Liver (tissue), 9 donors: ENCODE data around the gene PLCB3. TPM values are rescaled to one million over a fixed set of nuclear protein-coding genes. Genes with fewer than 3 reads are reported as not detected.
A peak's percentile ranks its signal among the peaks of the same experiment; 100 is the strongest.

Experiments used
- DNase-seq: peaks from one replicate; pipeline ENCODE4 v3.0.0-alpha.2; 2017; ENCODE audit warnings: low spot score
- H3K27ac ChIP-seq, 2 donors: one replicate each; pipeline ENCODE4 v1.7.0; 2013; ENCODE audit warnings: inconsistent platforms in 2 of 2, low read length in 2 of 2, control low read depth in 1 of 2, low read depth in 1 of 2, mild to moderate bottlenecking in 1 of 2
- H3K27me3 ChIP-seq, 4 donors: one replicate each; pipeline versions ENCODE4 v1.6.1 to v1.7.0; 2013; ENCODE audit warnings: low read length in 3 of 4, inconsistent platforms in 1 of 4, mild to moderate bottlenecking in 1 of 4, moderate library complexity in 1 of 4; ENCODE audit not compliant: control insufficient read depth in 4 of 4, insufficient read depth in 4 of 4
- H3K36me3 ChIP-seq, 4 donors: one replicate each; pipeline versions ENCODE4 v1.6.1 to v1.7.0; 2013; ENCODE audit warnings: low read length in 3 of 4, mild to moderate bottlenecking in 3 of 4, low read depth in 1 of 4, moderate library complexity in 1 of 4; ENCODE audit not compliant: control insufficient read depth in 4 of 4, insufficient read depth in 3 of 4
- H3K4me1 ChIP-seq, 4 donors: one replicate each; pipeline versions ENCODE4 v1.6.1 to v1.7.0; 2013; ENCODE audit warnings: low read length in 3 of 4, mild to moderate bottlenecking in 3 of 4, moderate library complexity in 1 of 4; ENCODE audit not compliant: control insufficient read depth in 4 of 4, insufficient read depth in 4 of 4
- H3K4me3 ChIP-seq, 3 donors: one replicate each; pipeline versions ENCODE4 v1.6.1 to v1.7.0; 2013; ENCODE audit warnings: low read length in 3 of 3, control low read depth in 1 of 3, low read depth in 1 of 3, mild to moderate bottlenecking in 1 of 3
- H3K9ac ChIP-seq, 2 donors: one replicate each; pipeline ENCODE4 v1.7.0; 2013; ENCODE audit warnings: low read length in 2 of 2, mild to moderate bottlenecking in 2 of 2, moderate library complexity in 2 of 2, control low read depth in 1 of 2, low read depth in 1 of 2
- H3K9me3 ChIP-seq, 4 donors: one replicate each; pipeline versions ENCODE4 v1.6.1 to v1.7.0; 2013; ENCODE audit warnings: low read length in 3 of 4; ENCODE audit not compliant: control insufficient read depth in 4 of 4
- ATF3 ChIP-seq: IDR thresholded peaks from 2 replicates; pipeline ENCODE4 v1.6.1; 2016; ENCODE audit warnings: antibody characterized with exemption
- CTCF ChIP-seq: fragments of 150-350 bp; IDR thresholded peaks from 2 replicates; pipeline ENCODE4 v1.5.1; 2017; ENCODE audit warnings: improper control_type of control experiment, low read depth, low read length; ENCODE audit not compliant: missing input control
- EGR1 ChIP-seq, 2 donors: IDR thresholded peaks; 2 replicates each; pipeline ENCODE4 v1.6.1; 2016 to 2018; ENCODE audit warnings: antibody characterized with exemption in 2 of 2, low read depth in 2 of 2
- FOXA1 ChIP-seq: IDR thresholded peaks from 2 replicates; pipeline ENCODE4 v1.6.1; 2016; ENCODE audit warnings: antibody characterized with exemption
- GABPA ChIP-seq, 2 donors: IDR thresholded peaks in 1 of 2; conservative IDR thresholded peaks in 1 of 2; 2 replicates each; pipeline ENCODE4 v1.6.1; 2016; ENCODE audit warnings: antibody characterized with exemption in 2 of 2, mild to moderate bottlenecking in 1 of 2, moderate library complexity in 1 of 2
- HNF4A ChIP-seq, 2 donors: conservative IDR thresholded peaks; 2 replicates each; pipeline ENCODE4 v1.6.1; 2016; ENCODE audit warnings: antibody characterized with exemption in 2 of 2, mild to moderate bottlenecking in 2 of 2
- HNF4G ChIP-seq: IDR thresholded peaks from 2 replicates; pipeline ENCODE4 v1.6.1; 2016; ENCODE audit warnings: antibody characterized with exemption
- JUND ChIP-seq, 2 donors: IDR thresholded peaks; 2 replicates each; pipeline ENCODE4 v1.6.1; 2016; ENCODE audit warnings: antibody characterized with exemption in 2 of 2
- MAX ChIP-seq: IDR thresholded peaks from 2 replicates; pipeline ENCODE4 v1.6.1; 2016; ENCODE audit warnings: antibody characterized with exemption
- NR2F2 ChIP-seq: IDR thresholded peaks from 2 replicates; pipeline ENCODE4 v1.6.1; 2016; ENCODE audit warnings: antibody characterized with exemption
- REST ChIP-seq: IDR thresholded peaks from 2 replicates; pipeline ENCODE4 v1.6.1; 2016; ENCODE audit warnings: antibody characterized with exemption, mild to moderate bottlenecking
- RXRA ChIP-seq, 2 donors: IDR thresholded peaks; 2 replicates each; pipeline ENCODE4 v1.6.1; 2017 to 2018; ENCODE audit warnings: antibody characterized with exemption in 2 of 2, mild to moderate bottlenecking in 1 of 2
- SP1 ChIP-seq: IDR thresholded peaks from 2 replicates; pipeline ENCODE4 v1.6.1; 2018; ENCODE audit warnings: antibody characterized with exemption, mild to moderate bottlenecking
- TAF1 ChIP-seq: conservative IDR thresholded peaks from 2 replicates; pipeline ENCODE4 v1.6.1; 2016; ENCODE audit warnings: antibody characterized with exemption, mild to moderate bottlenecking
- YY1 ChIP-seq: IDR thresholded peaks from 2 replicates; pipeline ENCODE4 v1.6.1; 2016; ENCODE audit warnings: antibody characterized with exemption, mild to moderate bottlenecking
- ZBTB33 ChIP-seq: IDR thresholded peaks from 2 replicates; pipeline ENCODE4 v1.6.1; 2016; ENCODE audit warnings: antibody characterized with exemption
- WGBS: extraction: QIAGEN DNeasy Blood & Tissue Kit; methylation state at CpG from one replicate; pipeline ENCODE4 v1.1.7; 2013; 5-methylcytosine and 5-hydroxymethylcytosine counted together
- polyA plus RNA-seq, 2 donors: library from polyadenylated mRNA; stranded (reverse) in 1 of 2; unstranded in 1 of 2; fragments of 200-250 nt in 1 of 2; fragments of >200 nt in 1 of 2; fragmentation: Nextera tagmentation in 1 of 2; extraction: Ambion mirVana in 1 of 2; gene quantifications; one replicate each; pipeline versions ENCODE4 v1.2.1 to v1.2.3, GENCODE V29; 2013 to 2015
- total RNA-seq, 2 donors: library from RNA; depleted of rRNA; stranded (reverse); fragments of >200 nt; gene quantifications; one replicate each; pipeline ENCODE4 v1.2.3, GENCODE V29; 2014
- donor health status: healthy.
- donor health status: healthy.
- donor health status: healthy.
- donor health status: healthy.
- donor health status: healthy.

Gene PLCB3
- total and polyA plus RNA-seq, 4 donors = 0.79 to 8.5 (median 5.4) TPM

GRCh38 chr11:64305075-64305690 lies 53.9 kb downstream of the PLCB3 start, which contains the start of gene ESRRA:
Gene ESRRA, plus strand, starts transcription at chr11:64305524. Its CDS starts 1,656 bp downstream, at chr11:64307180.
- H3K9me3 ChIP-seq = no peaks in the 10 kb centered on the region
- TF ChIP-seq CTCF (no peak), ZBTB33 (no peak), SP1 (peak; percentile 81), REST (peak; percentile 62), FOXA1 (peak; percentile 12), JUND (IDR thresholded peaks at IDR 0.05) (no peak), ATF3 (no peak), HNF4A (conservative IDR thresholded peaks at IDR 0.05) (no peak), GABPA (IDR thresholded peaks at IDR 0.05 in 1 of 2, conservative IDR thresholded peaks at IDR 0.05 in 1 of 2) (peak in 1 of 2 donors; percentile 26), MAX (no peak), TAF1 (no peak), RXRA (IDR thresholded peaks at IDR 0.05) (peak; percentile 47 to 56), NR2F2 (no peak), YY1 (peak; percentile 60), EGR1 (IDR thresholded peaks at IDR 0.05; ENCODE audit: low read depth in 2 of 2) (peak; percentile 28 to 47), HNF4G (no peak)
- DNase-seq = peak; percentile 99
- peak within 1 kb of the TSS; percentile 94 to 98 for H3K27ac ChIP-seq
- H3K9ac ChIP-seq = peak within 1 kb of the TSS; percentile 84 to 87
- peak within 1 kb of the TSS; percentile 76 to 90 (median 85) for H3K4me3 ChIP-seq
- H3K27me3 ChIP-seq = no peaks in the 10 kb centered on the region
- under 1% methylated on average over 81 of the region's 81 CpGs for WGBS
- peaks cover 4 to 49% (median 37%) of the 10 kb centered on the region in 4 donors for H3K4me1 ChIP-seq
- H3K36me3 ChIP-seq = no peaks in the 10 kb centered on the region
